GM23338 (cell line): ENCODE results near the gene LENG9. TPM values are rescaled to one million over a fixed set of nuclear protein-coding genes. Genes with fewer than 3 reads are reported as not detected.

ENCODE experiments used
- ATAC-seq: fragments of 200-7000 bp; cut with Tn5 transposase; 3 replicates; pipeline ENCODE4 v1.9.1; 2020
- DNase-seq: peaks from one replicate; pipeline ENCODE4 v3.0.0-alpha.2; 2015; ENCODE audit warnings: low spot score
- H2AFZ ChIP-seq: fragments of 200-600 bp; sonication (generic); 2 replicates; pipeline ENCODE4 v1.8.0; 2016; ENCODE audit warnings: antibody characterized with exemption, mild to moderate bottlenecking, moderate library complexity
- H3F3A ChIP-seq: fragments of 200-600 bp; sonication (generic); replicated peaks from 2 replicates; pipeline ENCODE4 v1.8.0; 2017; ENCODE audit warnings: antibody characterized with exemption, mixed run types, low read depth
- H3K27ac ChIP-seq: fragments of 200-600 bp; sonication (generic); 2 replicates; pipeline ENCODE4 v1.6.1; 2016; ENCODE audit warnings: low read depth
- H3K27me3 ChIP-seq: fragments of 200-600 bp; sonication (generic); 2 replicates; pipeline ENCODE4 v1.8.0; 2016; ENCODE audit warnings: mild to moderate bottlenecking, mixed run types, moderate library complexity; ENCODE audit not compliant: insufficient read depth
- H3K36me3 ChIP-seq: fragments of 200-600 bp; sonication (generic); 2 replicates; pipeline ENCODE4 v1.8.0; 2016; ENCODE audit warnings: mild to moderate bottlenecking; ENCODE audit not compliant: insufficient read depth
- H3K4me1 ChIP-seq: fragments of 200-600 bp; sonication (generic); 2 replicates; pipeline ENCODE4 v1.8.0; 2016; ENCODE audit warnings: mild to moderate bottlenecking, moderate library complexity; ENCODE audit not compliant: insufficient read depth
- H3K4me2 ChIP-seq: fragments of 200-600 bp; sonication (generic); 2 replicates; pipeline ENCODE4 v1.7.1; 2017; ENCODE audit warnings: mixed run types
- H3K4me3 ChIP-seq: fragments of 200-600 bp; sonication (generic); 2 replicates; pipeline ENCODE4 v1.6.1; 2016; ENCODE audit warnings: mixed run types
- H3K79me2 ChIP-seq: fragments of 200-600 bp; sonication (generic); replicated peaks from 2 replicates; pipeline ENCODE4 v1.8.0; 2017; ENCODE audit warnings: mild to moderate bottlenecking; ENCODE audit not compliant: insufficient read depth
- H3K9me2 ChIP-seq: fragments of 200-600 bp; sonication (generic); 2 replicates; pipeline ENCODE4 v1.8.0; 2017; ENCODE audit not compliant: insufficient read depth
- H4K20me1 ChIP-seq: fragments of 200-600 bp; sonication (generic); replicated peaks from 2 replicates; pipeline ENCODE4 v1.8.0; 2017; ENCODE audit warnings: mild to moderate bottlenecking; ENCODE audit not compliant: insufficient read depth
- H3K27ac Mint-ChIP-seq: 2 replicates; pipeline ENCODE4 v1.8.0; 2020; ENCODE audit warnings: inconsistent platforms, mild to moderate bottlenecking, moderate library complexity, mixed read lengths
- H3K27me3 Mint-ChIP-seq: 3 replicates; pipeline ENCODE4 v1.8.0; 2022; ENCODE audit warnings: low read depth, mild to moderate bottlenecking, moderate library complexity, mixed read lengths, inconsistent platforms; ENCODE audit not compliant: insufficient read depth, poor library complexity
- H3K36me3 Mint-ChIP-seq: 3 replicates; pipeline ENCODE4 v1.8.0; 2021; ENCODE audit warnings: low read depth, mild to moderate bottlenecking, inconsistent platforms, moderate library complexity, mixed read lengths
- H3K4me1 Mint-ChIP-seq: 3 replicates; pipeline ENCODE4 v1.8.0; 2020; ENCODE audit warnings: mild to moderate bottlenecking, inconsistent platforms, mixed read lengths
- H3K4me3 Mint-ChIP-seq: 3 replicates; pipeline ENCODE4 v1.8.0; 2021; ENCODE audit warnings: moderate library complexity, mild to moderate bottlenecking, inconsistent platforms, mixed read lengths
- H3K9me3 Mint-ChIP-seq: 3 replicates; pipeline ENCODE4 v1.8.0; 2020; ENCODE audit warnings: moderate library complexity, mild to moderate bottlenecking, inconsistent platforms, mixed read lengths
- CREB1 ChIP-seq: fragments of 250-450 bp; sonication (Bioruptor Pico); IDR thresholded peaks from 2 replicates; pipeline ENCODE4 v1.5.0; 2020; ENCODE audit warnings: low read depth, mild to moderate bottlenecking, moderate library complexity
- EZH2 ChIP-seq: fragments of 200-600 bp; sonication (generic); IDR thresholded peaks from one replicate; pipeline ENCODE4 v1.8.0; 2017; ENCODE audit warnings: antibody characterized with exemption, mild to moderate bottlenecking, low read depth; ENCODE audit not compliant: unreplicated experiment
- EZH2phosphoT487 ChIP-seq: fragments of 200-600 bp; sonication (generic); IDR thresholded peaks from one replicate; pipeline ENCODE4 v1.8.1; 2018; ENCODE audit warnings: antibody characterized with exemption; ENCODE audit not compliant: unreplicated experiment
- JUNB ChIP-seq: IDR thresholded peaks from one replicate; pipeline ENCODE4 v1.6.1; 2016; ENCODE audit warnings: antibody characterized with exemption; ENCODE audit not compliant: unreplicated experiment
- NANOG ChIP-seq: IDR thresholded peaks from 2 replicates; pipeline ENCODE4 v1.6.1; 2016; ENCODE audit warnings: antibody characterized with exemption, borderline replicate concordance
- POLR2AphosphoS5 ChIP-seq: IDR thresholded peaks from 2 replicates; pipeline ENCODE4 v1.6.1; 2016; ENCODE audit warnings: antibody characterized with exemption, low read depth
- STAT1 ChIP-seq: IDR thresholded peaks from one replicate; pipeline ENCODE4 v1.6.1; 2016; ENCODE audit warnings: antibody characterized with exemption; ENCODE audit not compliant: unreplicated experiment
- ZNF114 ChIP-seq: fragments of 250-450 bp; sonication (Bioruptor Pico); IDR thresholded peaks from 2 replicates; pipeline ENCODE4 v1.5.0; 2020; ENCODE audit warnings: mild to moderate bottlenecking, moderate library complexity
- ZNF331 ChIP-seq: fragments of 250-450 bp; sonication (Bioruptor Pico); IDR thresholded peaks from 2 replicates; pipeline ENCODE4 v1.5.0; 2020; ENCODE audit warnings: low read depth, mild to moderate bottlenecking, moderate library complexity
- polyA plus RNA-seq: library from polyadenylated mRNA; unstranded; fragments of >200 nt; fragmentation: Nextera tagmentation; extraction: Ambion mirVana; gene quantifications from 2 replicates; pipeline ENCODE4 v1.2.1, GENCODE V29; 2016
- total RNA-seq: library from RNA; depleted of rRNA; stranded (reverse); fragments of >200 nt; shearing (Covaris generic); gene quantifications from 2 replicates; pipeline ENCODE4 v1.2.3, GENCODE V29; 2014
- TF ChIP-seq, protein P1 (sequence below): IDR thresholded peaks from 2 replicates; pipeline ENCODE4 v1.6.1; 2016; ENCODE audit warnings: antibody characterized with exemption
- TF ChIP-seq, protein P2 (sequence below): fragments of 250-450 bp; sonication (Bioruptor Pico); IDR thresholded peaks from 2 replicates; pipeline ENCODE4 v1.5.0; 2020; ENCODE audit warnings: mild to moderate bottlenecking, moderate library complexity
- TF ChIP-seq, protein P3 (sequence below): IDR thresholded peaks from one replicate; pipeline ENCODE4 v1.6.1; 2018; ENCODE audit warnings: antibody characterized with exemption; ENCODE audit not compliant: unreplicated experiment
- TF ChIP-seq, protein P4 (sequence below), 2 experiments: fragments of 200-600 bp in 1 of 2; sonication (generic) in 1 of 2; conservative IDR thresholded peaks; 2 replicates each; pipeline versions ENCODE4 v1.5.1 to v1.6.1; 2016 to 2017; ENCODE audit warnings: antibody characterized with exemption in 2 of 2, low read depth in 2 of 2, mild to moderate bottlenecking in 2 of 2, moderate library complexity in 1 of 2

Gene LENG9
- total and polyA plus RNA-seq, 2 experiments from 2014 or later: 0.26 to 6.4 TPM

DNA sequence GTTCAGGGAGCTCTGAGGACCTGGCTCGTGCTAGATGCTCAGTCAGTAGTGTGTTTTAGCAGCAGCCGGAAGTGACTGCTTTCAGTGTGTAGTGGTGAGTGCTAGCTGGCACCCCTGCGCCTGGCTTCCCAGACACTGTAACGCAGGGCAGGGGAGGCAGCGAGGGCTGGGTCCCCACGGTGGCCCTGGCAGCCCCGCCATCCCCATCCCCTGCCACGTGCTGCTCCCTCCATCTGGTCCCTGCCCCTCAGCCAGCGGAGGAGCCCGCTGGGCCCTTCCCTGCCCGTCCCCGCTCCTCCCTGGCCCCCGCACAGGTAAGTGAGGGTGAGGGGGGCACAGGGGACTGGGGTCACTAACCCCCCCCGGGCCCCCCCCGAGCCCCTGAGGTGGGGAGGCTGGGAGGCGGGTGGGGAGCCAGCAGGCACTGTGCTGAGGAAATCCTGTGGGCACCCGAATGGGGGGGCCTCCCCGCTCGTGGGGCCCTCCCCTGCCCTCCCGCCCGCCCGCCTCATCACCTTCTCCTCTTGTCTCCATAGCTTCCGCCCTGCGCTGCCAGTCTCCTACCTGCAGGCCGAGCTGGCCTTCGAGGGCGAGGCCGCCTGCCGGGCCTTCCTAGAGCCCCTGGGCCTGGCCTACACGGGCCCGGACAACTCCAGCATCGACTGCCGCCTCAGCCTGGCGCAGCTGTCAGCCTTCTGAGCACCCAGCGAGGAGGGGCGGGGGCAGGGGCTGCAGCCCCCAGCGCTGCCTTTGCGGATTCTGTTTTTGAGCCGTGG is 3.2 kb downstream of the LENG9 start:
- peaks cover 5% of the 10 kb centered on the region; the same call in 1 of the 3 replicates for H3K9me3 Mint-ChIP-seq
- no peak overlapping the region for H3K4me3 ChIP-seq
- H3K36me3 ChIP-seq: peaks cover 14% of the 10 kb centered on the region
- H3F3A ChIP-seq: peaks cover 6% of the 10 kb centered on the region; the same call in 1 of the 2 replicates
- H3K36me3 Mint-ChIP-seq: peaks cover 53% of the 10 kb centered on the region
- DNase-seq: no peak
- H2AFZ ChIP-seq: no peak overlapping the region
- ATAC-seq: no peak
- peaks cover 1% of the 10 kb centered on the region; the same call in 1 of the 2 replicates for H3K27me3 ChIP-seq
- no peak overlapping the region for H3K27ac Mint-ChIP-seq
- H3K27ac ChIP-seq: no peak overlapping the region
- no peak overlapping the region for H3K4me3 Mint-ChIP-seq
- H3K9me2 ChIP-seq: no peaks in the 10 kb centered on the region
- H3K79me2 ChIP-seq: no peaks in the 10 kb centered on the region
- H3K4me1 Mint-ChIP-seq: peaks cover 15% of the 10 kb centered on the region; the same call in 2 of the 3 replicates
- H3K27me3 Mint-ChIP-seq: peaks cover 25% of the 10 kb centered on the region
- peaks cover 6% of the 10 kb centered on the region; the same call in 1 of the 2 replicates for H4K20me1 ChIP-seq
- peaks cover 3% of the 10 kb centered on the region; the same call in 1 of the 2 replicates for H3K4me1 ChIP-seq
- TF ChIP-seq JUNB (no peak), ZNF331 (CRISPR knock-in tag) (no peak), CREB1 (CRISPR knock-in tag) (no peak), NANOG (no peak), ZNF114 (CRISPR knock-in tag) (no peak), STAT1 (no peak), EZH2 (no peak), EZH2phosphoT487 (no peak), POLR2AphosphoS5 (no peak)
- TF ChIP-seq, protein P1, sequence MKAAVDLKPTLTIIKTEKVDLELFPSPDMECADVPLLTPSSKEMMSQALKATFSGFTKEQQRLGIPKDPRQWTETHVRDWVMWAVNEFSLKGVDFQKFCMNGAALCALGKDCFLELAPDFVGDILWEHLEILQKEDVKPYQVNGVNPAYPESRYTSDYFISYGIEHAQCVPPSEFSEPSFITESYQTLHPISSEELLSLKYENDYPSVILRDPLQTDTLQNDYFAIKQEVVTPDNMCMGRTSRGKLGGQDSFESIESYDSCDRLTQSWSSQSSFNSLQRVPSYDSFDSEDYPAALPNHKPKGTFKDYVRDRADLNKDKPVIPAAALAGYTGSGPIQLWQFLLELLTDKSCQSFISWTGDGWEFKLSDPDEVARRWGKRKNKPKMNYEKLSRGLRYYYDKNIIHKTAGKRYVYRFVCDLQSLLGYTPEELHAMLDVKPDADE: no peak
- TF ChIP-seq, protein P2, sequence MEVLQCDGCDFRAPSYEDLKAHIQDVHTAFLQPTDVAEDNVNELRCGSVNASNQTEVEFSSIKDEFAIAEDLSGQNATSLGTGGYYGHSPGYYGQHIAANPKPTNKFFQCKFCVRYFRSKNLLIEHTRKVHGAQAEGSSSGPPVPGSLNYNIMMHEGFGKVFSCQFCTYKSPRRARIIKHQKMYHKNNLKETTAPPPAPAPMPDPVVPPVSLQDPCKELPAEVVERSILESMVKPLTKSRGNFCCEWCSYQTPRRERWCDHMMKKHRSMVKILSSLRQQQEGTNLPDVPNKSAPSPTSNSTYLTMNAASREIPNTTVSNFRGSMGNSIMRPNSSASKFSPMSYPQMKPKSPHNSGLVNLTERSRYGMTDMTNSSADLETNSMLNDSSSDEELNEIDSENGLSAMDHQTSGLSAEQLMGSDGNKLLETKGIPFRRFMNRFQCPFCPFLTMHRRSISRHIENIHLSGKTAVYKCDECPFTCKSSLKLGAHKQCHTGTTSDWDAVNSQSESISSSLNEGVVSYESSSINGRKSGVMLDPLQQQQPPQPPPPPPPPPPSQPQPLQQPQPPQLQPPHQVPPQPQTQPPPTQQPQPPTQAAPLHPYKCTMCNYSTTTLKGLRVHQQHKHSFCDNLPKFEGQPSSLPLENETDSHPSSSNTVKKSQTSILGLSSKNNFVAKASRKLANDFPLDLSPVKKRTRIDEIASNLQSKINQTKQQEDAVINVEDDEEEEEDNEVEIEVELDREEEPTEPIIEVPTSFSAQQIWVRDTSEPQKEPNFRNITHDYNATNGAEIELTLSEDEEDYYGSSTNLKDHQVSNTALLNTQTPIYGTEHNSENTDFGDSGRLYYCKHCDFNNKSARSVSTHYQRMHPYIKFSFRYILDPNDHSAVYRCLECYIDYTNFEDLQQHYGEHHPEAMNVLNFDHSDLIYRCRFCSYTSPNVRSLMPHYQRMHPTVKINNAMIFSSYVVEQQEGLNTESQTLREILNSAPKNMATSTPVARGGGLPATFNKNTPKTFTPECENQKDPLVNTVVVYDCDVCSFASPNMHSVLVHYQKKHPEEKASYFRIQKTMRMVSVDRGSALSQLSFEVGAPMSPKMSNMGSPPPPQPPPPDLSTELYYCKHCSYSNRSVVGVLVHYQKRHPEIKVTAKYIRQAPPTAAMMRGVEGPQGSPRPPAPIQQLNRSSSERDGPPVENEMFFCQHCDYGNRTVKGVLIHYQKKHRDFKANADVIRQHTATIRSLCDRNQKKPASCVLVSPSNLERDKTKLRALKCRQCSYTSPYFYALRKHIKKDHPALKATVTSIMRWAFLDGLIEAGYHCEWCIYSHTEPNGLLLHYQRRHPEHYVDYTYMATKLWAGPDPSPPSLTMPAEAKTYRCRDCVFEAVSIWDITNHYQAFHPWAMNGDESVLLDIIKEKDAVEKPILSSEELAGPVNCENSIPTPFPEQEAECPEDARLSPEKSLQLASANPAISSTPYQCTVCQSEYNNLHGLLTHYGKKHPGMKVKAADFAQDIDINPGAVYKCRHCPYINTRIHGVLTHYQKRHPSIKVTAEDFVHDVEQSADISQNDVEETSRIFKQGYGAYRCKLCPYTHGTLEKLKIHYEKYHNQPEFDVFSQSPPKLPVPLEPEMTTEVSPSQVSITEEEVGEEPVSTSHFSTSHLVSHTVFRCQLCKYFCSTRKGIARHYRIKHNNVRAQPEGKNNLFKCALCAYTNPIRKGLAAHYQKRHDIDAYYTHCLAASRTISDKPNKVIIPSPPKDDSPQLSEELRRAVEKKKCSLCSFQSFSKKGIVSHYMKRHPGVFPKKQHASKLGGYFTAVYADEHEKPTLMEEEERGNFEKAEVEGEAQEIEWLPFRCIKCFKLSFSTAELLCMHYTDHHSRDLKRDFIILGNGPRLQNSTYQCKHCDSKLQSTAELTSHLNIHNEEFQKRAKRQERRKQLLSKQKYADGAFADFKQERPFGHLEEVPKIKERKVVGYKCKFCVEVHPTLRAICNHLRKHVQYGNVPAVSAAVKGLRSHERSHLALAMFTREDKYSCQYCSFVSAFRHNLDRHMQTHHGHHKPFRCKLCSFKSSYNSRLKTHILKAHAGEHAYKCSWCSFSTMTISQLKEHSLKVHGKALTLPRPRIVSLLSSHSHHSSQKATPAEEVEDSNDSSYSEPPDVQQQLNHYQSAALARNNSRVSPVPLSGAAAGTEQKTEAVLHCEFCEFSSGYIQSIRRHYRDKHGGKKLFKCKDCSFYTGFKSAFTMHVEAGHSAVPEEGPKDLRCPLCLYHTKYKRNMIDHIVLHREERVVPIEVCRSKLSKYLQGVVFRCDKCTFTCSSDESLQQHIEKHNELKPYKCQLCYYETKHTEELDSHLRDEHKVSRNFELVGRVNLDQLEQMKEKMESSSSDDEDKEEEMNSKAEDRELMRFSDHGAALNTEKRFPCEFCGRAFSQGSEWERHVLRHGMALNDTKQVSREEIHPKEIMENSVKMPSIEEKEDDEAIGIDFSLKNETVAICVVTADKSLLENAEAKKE (CRISPR knock-in tag): no peak
- TF ChIP-seq, protein P3, sequence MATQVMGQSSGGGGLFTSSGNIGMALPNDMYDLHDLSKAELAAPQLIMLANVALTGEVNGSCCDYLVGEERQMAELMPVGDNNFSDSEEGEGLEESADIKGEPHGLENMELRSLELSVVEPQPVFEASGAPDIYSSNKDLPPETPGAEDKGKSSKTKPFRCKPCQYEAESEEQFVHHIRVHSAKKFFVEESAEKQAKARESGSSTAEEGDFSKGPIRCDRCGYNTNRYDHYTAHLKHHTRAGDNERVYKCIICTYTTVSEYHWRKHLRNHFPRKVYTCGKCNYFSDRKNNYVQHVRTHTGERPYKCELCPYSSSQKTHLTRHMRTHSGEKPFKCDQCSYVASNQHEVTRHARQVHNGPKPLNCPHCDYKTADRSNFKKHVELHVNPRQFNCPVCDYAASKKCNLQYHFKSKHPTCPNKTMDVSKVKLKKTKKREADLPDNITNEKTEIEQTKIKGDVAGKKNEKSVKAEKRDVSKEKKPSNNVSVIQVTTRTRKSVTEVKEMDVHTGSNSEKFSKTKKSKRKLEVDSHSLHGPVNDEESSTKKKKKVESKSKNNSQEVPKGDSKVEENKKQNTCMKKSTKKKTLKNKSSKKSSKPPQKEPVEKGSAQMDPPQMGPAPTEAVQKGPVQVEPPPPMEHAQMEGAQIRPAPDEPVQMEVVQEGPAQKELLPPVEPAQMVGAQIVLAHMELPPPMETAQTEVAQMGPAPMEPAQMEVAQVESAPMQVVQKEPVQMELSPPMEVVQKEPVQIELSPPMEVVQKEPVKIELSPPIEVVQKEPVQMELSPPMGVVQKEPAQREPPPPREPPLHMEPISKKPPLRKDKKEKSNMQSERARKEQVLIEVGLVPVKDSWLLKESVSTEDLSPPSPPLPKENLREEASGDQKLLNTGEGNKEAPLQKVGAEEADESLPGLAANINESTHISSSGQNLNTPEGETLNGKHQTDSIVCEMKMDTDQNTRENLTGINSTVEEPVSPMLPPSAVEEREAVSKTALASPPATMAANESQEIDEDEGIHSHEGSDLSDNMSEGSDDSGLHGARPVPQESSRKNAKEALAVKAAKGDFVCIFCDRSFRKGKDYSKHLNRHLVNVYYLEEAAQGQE: no peak
- TF ChIP-seq, protein P4, sequence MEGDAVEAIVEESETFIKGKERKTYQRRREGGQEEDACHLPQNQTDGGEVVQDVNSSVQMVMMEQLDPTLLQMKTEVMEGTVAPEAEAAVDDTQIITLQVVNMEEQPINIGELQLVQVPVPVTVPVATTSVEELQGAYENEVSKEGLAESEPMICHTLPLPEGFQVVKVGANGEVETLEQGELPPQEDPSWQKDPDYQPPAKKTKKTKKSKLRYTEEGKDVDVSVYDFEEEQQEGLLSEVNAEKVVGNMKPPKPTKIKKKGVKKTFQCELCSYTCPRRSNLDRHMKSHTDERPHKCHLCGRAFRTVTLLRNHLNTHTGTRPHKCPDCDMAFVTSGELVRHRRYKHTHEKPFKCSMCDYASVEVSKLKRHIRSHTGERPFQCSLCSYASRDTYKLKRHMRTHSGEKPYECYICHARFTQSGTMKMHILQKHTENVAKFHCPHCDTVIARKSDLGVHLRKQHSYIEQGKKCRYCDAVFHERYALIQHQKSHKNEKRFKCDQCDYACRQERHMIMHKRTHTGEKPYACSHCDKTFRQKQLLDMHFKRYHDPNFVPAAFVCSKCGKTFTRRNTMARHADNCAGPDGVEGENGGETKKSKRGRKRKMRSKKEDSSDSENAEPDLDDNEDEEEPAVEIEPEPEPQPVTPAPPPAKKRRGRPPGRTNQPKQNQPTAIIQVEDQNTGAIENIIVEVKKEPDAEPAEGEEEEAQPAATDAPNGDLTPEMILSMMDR (conservative IDR thresholded peaks at IDR 0.05; ENCODE audit: low read depth in 2 of 2): no peak
- H3K4me2 ChIP-seq: no peak overlapping the region
